ENCODE results near the gene RNF225. TPM values are rescaled to one million over a fixed set of nuclear protein-coding genes. Genes with fewer than 3 reads are reported as not detected.

RNF225 gene
- total and polyA plus RNA-seq, 9 of the 15 experiments (the other 6 are each of a cell fraction or from before 2014, with no cell fraction given), result 0.33 TPM; not detected in 8

DNA sequence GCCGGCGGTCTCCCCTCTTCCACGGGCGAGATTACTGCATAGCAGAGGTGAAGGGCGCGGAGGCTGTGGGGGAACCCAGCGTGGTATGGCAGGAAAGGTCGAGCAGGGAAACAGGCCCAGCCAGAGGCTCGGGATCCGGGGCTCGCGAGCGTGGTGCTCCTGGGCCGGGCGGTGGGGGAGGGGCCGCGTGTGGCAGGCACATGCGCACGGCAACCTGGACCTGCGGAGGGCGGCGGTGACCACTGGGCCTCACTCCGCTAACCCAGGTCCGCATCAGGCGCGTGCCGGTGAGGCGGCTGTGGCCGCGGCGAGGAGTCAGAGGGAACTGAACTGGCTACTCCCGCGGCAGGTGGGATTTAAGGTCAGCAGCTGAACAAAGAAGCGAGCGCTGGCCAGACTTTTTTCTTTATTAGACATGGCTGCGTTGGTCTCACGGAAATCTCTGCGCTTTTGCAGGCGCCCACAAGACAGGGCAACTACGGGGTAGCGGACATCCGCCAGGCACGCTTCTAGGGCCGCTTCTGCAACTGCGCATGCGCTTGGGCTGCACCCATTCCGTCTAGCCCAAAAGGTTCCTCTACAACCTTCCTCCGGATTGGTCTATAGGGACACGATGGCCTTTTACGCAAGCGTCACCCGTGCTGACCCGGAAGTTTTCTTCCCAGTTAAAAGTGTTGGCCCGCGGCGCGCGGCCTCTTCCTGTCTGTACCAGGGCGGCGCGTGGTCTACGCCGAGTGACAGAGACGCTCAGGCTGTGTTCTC, 8.7 kb upstream of the RNF225 start, which contains the start of gene RPS5 (continued):
- TF ChIP-seq, protein P1, sequence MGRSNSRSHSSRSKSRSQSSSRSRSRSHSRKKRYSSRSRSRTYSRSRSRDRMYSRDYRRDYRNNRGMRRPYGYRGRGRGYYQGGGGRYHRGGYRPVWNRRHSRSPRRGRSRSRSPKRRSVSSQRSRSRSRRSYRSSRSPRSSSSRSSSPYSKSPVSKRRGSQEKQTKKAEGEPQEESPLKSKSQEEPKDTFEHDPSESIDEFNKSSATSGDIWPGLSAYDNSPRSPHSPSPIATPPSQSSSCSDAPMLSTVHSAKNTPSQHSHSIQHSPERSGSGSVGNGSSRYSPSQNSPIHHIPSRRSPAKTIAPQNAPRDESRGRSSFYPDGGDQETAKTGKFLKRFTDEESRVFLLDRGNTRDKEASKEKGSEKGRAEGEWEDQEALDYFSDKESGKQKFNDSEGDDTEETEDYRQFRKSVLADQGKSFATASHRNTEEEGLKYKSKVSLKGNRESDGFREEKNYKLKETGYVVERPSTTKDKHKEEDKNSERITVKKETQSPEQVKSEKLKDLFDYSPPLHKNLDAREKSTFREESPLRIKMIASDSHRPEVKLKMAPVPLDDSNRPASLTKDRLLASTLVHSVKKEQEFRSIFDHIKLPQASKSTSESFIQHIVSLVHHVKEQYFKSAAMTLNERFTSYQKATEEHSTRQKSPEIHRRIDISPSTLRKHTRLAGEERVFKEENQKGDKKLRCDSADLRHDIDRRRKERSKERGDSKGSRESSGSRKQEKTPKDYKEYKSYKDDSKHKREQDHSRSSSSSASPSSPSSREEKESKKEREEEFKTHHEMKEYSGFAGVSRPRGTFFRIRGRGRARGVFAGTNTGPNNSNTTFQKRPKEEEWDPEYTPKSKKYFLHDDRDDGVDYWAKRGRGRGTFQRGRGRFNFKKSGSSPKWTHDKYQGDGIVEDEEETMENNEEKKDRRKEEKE (IDR thresholded peaks at IDR 0.05; ENCODE audit: borderline replicate concordance in 1 of 2, control insufficient read depth in 1 of 2, low read depth in 2 of 2, low read length in 1 of 2), result no peak
- TF ChIP-seq CBFB (CRISPR knock-in tag; IDR thresholded peaks at IDR 0.05) (no peak; the same call in 1 of the 2 replicates), IRF2 (CRISPR knock-in tag; IDR thresholded peaks at IDR 0.05) (no peak), NCOA6 (IDR thresholded peaks at IDR 0.05) (no peak), ZNF263 (CRISPR knock-in tag; IDR thresholded peaks at IDR 0.05; ENCODE audit: borderline replicate concordance) (peak; percentile 75; the same call in 1 of the 2 replicates), ZNF282 (CRISPR knock-in tag; IDR thresholded peaks at IDR 0.05) (no peak), YY1 (IDR thresholded peaks at IDR 0.05; ENCODE audit: borderline replicate concordance in 1 of 3, control insufficient read depth in 1 of 3, extremely low read depth in 1 of 3, insufficient read depth in 3 of 3, insufficient read length in 1 of 3, insufficient replicate concordance in 2 of 3, low read depth in 1 of 3, low read length in 2 of 3) (peak in 2 of 3 experiments; percentile 25 to 45), POLR2G (IDR thresholded peaks at IDR 0.05; ENCODE audit: low read depth, low read length) (peak; percentile 96), DMBX1 (CRISPR knock-in tag; IDR thresholded peaks at IDR 0.05; ENCODE audit: borderline replicate concordance) (peak; percentile 18; the same call in 1 of the 2 replicates), SMARCC2 (IDR thresholded peaks at IDR 0.05; ENCODE audit: low read depth) (no peak; the same call in 1 of the 2 replicates), NFRKB (IDR thresholded peaks at IDR 0.05; ENCODE audit: low read depth) (peak; percentile 89; the same call in 1 of the 2 replicates), SAP30 (IDR thresholded peaks at IDR 0.05; ENCODE audit: borderline replicate concordance, insufficient read depth, low read depth, low read length, poor library complexity, severe bottlenecking) (peak; percentile 82), FOXK1 (CRISPR knock-in tag; IDR thresholded peaks at IDR 0.05; ENCODE audit: borderline replicate concordance) (no peak; the same call in 1 of the 2 replicates), NR4A1 (CRISPR knock-in tag; IDR thresholded peaks at IDR 0.05) (no peak), NR4A1 (tag; IDR thresholded peaks at IDR 0.05) (peak; percentile 61; the same call in 1 of the 2 replicates)
- TF ChIP-seq, protein P2, sequence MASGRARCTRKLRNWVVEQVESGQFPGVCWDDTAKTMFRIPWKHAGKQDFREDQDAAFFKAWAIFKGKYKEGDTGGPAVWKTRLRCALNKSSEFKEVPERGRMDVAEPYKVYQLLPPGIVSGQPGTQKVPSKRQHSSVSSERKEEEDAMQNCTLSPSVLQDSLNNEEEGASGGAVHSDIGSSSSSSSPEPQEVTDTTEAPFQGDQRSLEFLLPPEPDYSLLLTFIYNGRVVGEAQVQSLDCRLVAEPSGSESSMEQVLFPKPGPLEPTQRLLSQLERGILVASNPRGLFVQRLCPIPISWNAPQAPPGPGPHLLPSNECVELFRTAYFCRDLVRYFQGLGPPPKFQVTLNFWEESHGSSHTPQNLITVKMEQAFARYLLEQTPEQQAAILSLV (tag; IDR thresholded peaks at IDR 0.05), result no peak
- TF ChIP-seq, protein P3, sequence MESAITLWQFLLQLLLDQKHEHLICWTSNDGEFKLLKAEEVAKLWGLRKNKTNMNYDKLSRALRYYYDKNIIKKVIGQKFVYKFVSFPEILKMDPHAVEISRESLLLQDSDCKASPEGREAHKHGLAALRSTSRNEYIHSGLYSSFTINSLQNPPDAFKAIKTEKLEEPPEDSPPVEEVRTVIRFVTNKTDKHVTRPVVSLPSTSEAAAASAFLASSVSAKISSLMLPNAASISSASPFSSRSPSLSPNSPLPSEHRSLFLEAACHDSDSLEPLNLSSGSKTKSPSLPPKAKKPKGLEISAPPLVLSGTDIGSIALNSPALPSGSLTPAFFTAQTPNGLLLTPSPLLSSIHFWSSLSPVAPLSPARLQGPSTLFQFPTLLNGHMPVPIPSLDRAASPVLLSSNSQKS (CRISPR knock-in tag; IDR thresholded peaks at IDR 0.05), result no peak
